ENCODE measurements around the gene NUTF2.

NUTF2 gene

GRCh38 chr16:67855789-67856188 is 9.1 kb downstream of the NUTF2 start:
- Mint-ChIP-seq H3K4me3 (no peak overlapping the region), H3K27me3 (ENCODE audit: low read depth, poor library complexity) (peaks cover 2% of the 10 kb centered on the region), H3K9me3 (no peaks in the 10 kb centered on the region), H3K4me1 (peaks cover 22% of the 10 kb centered on the region), H3K36me3 (ENCODE audit: low read depth) (peaks cover 31% of the 10 kb centered on the region), H3K27ac (no peak overlapping the region)
- TF ChIP-seq, protein P1, sequence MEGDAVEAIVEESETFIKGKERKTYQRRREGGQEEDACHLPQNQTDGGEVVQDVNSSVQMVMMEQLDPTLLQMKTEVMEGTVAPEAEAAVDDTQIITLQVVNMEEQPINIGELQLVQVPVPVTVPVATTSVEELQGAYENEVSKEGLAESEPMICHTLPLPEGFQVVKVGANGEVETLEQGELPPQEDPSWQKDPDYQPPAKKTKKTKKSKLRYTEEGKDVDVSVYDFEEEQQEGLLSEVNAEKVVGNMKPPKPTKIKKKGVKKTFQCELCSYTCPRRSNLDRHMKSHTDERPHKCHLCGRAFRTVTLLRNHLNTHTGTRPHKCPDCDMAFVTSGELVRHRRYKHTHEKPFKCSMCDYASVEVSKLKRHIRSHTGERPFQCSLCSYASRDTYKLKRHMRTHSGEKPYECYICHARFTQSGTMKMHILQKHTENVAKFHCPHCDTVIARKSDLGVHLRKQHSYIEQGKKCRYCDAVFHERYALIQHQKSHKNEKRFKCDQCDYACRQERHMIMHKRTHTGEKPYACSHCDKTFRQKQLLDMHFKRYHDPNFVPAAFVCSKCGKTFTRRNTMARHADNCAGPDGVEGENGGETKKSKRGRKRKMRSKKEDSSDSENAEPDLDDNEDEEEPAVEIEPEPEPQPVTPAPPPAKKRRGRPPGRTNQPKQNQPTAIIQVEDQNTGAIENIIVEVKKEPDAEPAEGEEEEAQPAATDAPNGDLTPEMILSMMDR (IDR thresholded peaks at IDR 0.05), result no peak
- no peak for DNase-seq

GRCh38 chr16:67856927-67857546 is 10.3 kb downstream of the NUTF2 start:
- no peak for DNase-seq
- H3K27ac Mint-ChIP-seq, result peak overlapping the region; percentile 95
- peaks cover 38% of the 10 kb centered on the region for H3K36me3 Mint-ChIP-seq (ENCODE audit: low read depth)
- H3K4me1 Mint-ChIP-seq, result peaks cover 22% of the 10 kb centered on the region
- peaks cover 6% of the 10 kb centered on the region for H3K27me3 Mint-ChIP-seq (ENCODE audit: low read depth, poor library complexity)
- H3K9me3 Mint-ChIP-seq, result no peaks in the 10 kb centered on the region
- TF ChIP-seq, protein P1 (IDR thresholded peaks at IDR 0.05), result no peak
- no peak overlapping the region for H3K4me3 Mint-ChIP-seq

- DNase-seq, result no peak
- Mint-ChIP-seq H3K36me3 (ENCODE audit: low read depth) (peaks cover 38% of the 10 kb centered on the region), H3K4me1 (peaks cover 22% of the 10 kb centered on the region), H3K27me3 (ENCODE audit: low read depth, poor library complexity) (peaks cover 6% of the 10 kb centered on the region), H3K27ac (peak overlapping the region; percentile 89), H3K4me3 (no peak overlapping the region), H3K9me3 (no peaks in the 10 kb centered on the region)
- TF ChIP-seq, protein P1 (IDR thresholded peaks at IDR 0.05), result no peak
These were observed 11.0 kb downstream of the NUTF2 start for GRCh38 chr16:67857547-67858233.

GRCh38 chr16:67858500-67858899 is 11.8 kb downstream of the NUTF2 start:
- H3K27me3 Mint-ChIP-seq (ENCODE audit: low read depth, poor library complexity), result peaks cover 6% of the 10 kb centered on the region
- H3K36me3 Mint-ChIP-seq (ENCODE audit: low read depth), result peaks cover 38% of the 10 kb centered on the region
- TF ChIP-seq, protein P1 (IDR thresholded peaks at IDR 0.05), result no peak
- peak overlapping the region; percentile 83 for H3K27ac Mint-ChIP-seq
- peaks cover 28% of the 10 kb centered on the region for H3K4me1 Mint-ChIP-seq
- no peaks in the 10 kb centered on the region for H3K9me3 Mint-ChIP-seq
- no peak overlapping the region for H3K4me3 Mint-ChIP-seq
- no peak for DNase-seq

DNA sequence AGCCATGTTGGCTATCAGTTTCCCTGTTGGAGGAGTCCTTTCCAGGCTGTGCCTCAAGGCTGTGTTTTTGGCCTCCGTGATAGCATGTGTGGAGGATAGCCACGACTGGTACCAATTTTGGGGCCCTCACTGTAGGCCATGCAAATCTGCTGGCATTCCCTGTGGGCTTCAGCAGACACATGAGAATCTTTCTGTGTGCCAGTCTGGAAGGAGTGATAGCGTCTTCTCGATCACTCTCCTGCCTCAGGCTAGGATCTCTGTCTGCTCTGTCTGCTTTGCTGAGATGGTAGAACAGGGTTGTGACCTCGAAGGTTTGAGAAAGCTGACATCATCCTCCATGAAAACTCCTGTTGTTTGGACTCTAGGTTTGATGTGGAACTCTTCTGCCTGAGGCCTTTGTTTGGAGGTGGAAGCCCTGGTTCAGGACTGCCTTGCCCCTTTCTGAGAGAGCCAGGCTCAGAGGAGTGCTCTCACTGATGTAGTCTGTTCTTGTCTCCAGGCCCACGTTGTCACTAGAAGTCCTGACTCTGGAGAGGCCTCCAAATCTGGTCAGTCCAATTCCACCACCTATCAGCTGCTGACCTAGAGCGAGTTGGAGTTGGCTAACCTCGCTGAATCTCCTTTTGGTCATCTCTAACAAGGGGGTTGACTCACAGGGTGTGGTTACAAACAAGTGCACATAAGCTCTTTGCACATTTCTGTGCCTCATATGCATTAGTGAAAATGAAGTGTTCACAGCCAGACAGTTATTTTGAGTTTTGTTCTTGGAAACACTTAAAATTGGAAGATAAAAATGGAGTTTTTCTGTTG is 14.1 kb downstream of the NUTF2 start:
- Mint-ChIP-seq H3K36me3 (ENCODE audit: low read depth) (peaks cover 44% of the 10 kb centered on the region), H3K27me3 (ENCODE audit: low read depth, poor library complexity) (peaks cover 6% of the 10 kb centered on the region), H3K4me1 (peaks cover 18% of the 10 kb centered on the region), H3K27ac (peak overlapping the region; percentile 32), H3K4me3 (no peak overlapping the region), H3K9me3 (no peaks in the 10 kb centered on the region)
- DNase-seq, result no peak
- TF ChIP-seq, protein P1 (IDR thresholded peaks at IDR 0.05), result no peak
